OCI-LY7 (cell line): ENCODE data around the gene KLHL24. TPM values are rescaled to one million over a fixed set of nuclear protein-coding genes. Genes with fewer than 3 reads are reported as not detected.
A peak's percentile ranks its signal among the peaks of the same experiment; 100 is the strongest.

Experiments used
- BruUV-seq: library from RNA; stranded (reverse); fragments of 400-500 nt; replicated peaks from 2 replicates; lab custom pipeline; 2021; lab: Mats Ljungman, UMichigan
- CTCF ChIA-PET: fragments of 300-600 bp; sonication (Branson Sonifier 250); formaldehyde crosslinking; loops from one replicate; lab custom pipeline; 2022; ENCODE audit warnings: antibody characterized with exemption; ENCODE audit not compliant: unreplicated experiment; lab: Charles Lee
- POLR2A ChIA-PET: fragments of 300-600 bp; sonication (Branson Sonifier 250); formaldehyde crosslinking; loops from one replicate; lab custom pipeline; 2022; ENCODE audit warnings: antibody characterized with exemption; lab: Charles Lee
- DNase-seq: peaks from one replicate; pipeline ENCODE4 v3.0.0-alpha.2; 2015; ENCODE audit warnings: low spot score
- H2AFZ ChIP-seq: fragments of 200-600 bp; sonication (generic), shearing (Covaris generic); 2 replicates; pipeline ENCODE4 v1.6.1; 2014; ENCODE audit warnings: mild to moderate bottlenecking, antibody characterized with exemption, low read length, moderate library complexity
- H3K27ac ChIP-seq: fragments of 200-600 bp; sonication (generic); 2 replicates; pipeline ENCODE4 v1.5.1; 2014; ENCODE audit warnings: mixed run types, low read depth, mild to moderate bottlenecking, moderate library complexity, low read length, inconsistent platforms; ENCODE audit not compliant: poor library complexity, severe bottlenecking
- H3K36me3 ChIP-seq: fragments of 200-600 bp; sonication (generic); 2 replicates; pipeline ENCODE4 v1.6.1; 2014; ENCODE audit warnings: mild to moderate bottlenecking, antibody characterized with exemption, low read length, moderate library complexity, mixed read lengths; ENCODE audit not compliant: insufficient read depth
- H3K4me1 ChIP-seq: fragments of 200-600 bp; sonication (generic); 2 replicates; pipeline ENCODE4 v1.5.1; 2014; ENCODE audit warnings: mild to moderate bottlenecking, low read length; ENCODE audit not compliant: insufficient read depth, poor library complexity, severe bottlenecking
- H3K4me2 ChIP-seq: fragments of 200-600 bp; sonication (generic); 2 replicates; pipeline ENCODE4 v1.6.1; 2014; ENCODE audit warnings: mild to moderate bottlenecking, low read length
- H3K4me3 ChIP-seq: fragments of 200-600 bp; sonication (generic); 2 replicates; pipeline ENCODE4 v1.5.1; 2014; ENCODE audit warnings: mild to moderate bottlenecking, low read depth, low read length; ENCODE audit not compliant: poor library complexity, severe bottlenecking
- H3K79me2 ChIP-seq: fragments of 200-600 bp; sonication (generic); 2 replicates; pipeline ENCODE4 v1.6.1; 2016; ENCODE audit warnings: low read depth, mild to moderate bottlenecking, low read length, moderate library complexity, mixed read lengths; ENCODE audit not compliant: insufficient read depth
- H3K9me2 ChIP-seq: fragments of 200-600 bp; sonication (generic); 2 replicates; pipeline ENCODE4 v1.6.1; 2016; ENCODE audit warnings: mild to moderate bottlenecking, low read length, mixed read lengths; ENCODE audit not compliant: insufficient read depth
- H3K9me3 ChIP-seq: fragments of 200-600 bp; sonication (generic); 2 replicates; pipeline ENCODE4 v1.6.1; 2014; ENCODE audit warnings: mild to moderate bottlenecking, mixed run types, low read length, mixed read lengths
- H4K20me1 ChIP-seq: fragments of 200-600 bp; sonication (generic); 2 replicates; pipeline ENCODE4 v1.6.1; 2014; ENCODE audit warnings: mild to moderate bottlenecking, antibody characterized with exemption, low read length, moderate library complexity, mixed read lengths; ENCODE audit not compliant: insufficient read depth
- CTCF ChIP-seq: fragments of 200-600 bp; sonication (generic); conservative IDR thresholded peaks from 2 replicates; pipeline ENCODE4 v1.5.1; 2014; ENCODE audit warnings: mild to moderate bottlenecking, antibody characterized with exemption, low read length, moderate library complexity, mixed read lengths
- EZH2phosphoT487 ChIP-seq: fragments of 200-600 bp; sonication (generic); IDR thresholded peaks from 2 replicates; pipeline ENCODE4 v1.6.1; 2018; ENCODE audit warnings: low read depth, borderline replicate concordance, mild to moderate bottlenecking, mixed run types, antibody characterized with exemption, low read length, moderate library complexity, mixed read lengths
- intact Hi-C: fragments of 100-400 bp; cut with micrococcal nuclease; formaldehyde crosslinking; loops from one replicate; pipeline ENCODE4 v1.10.0; 2022; ENCODE audit not compliant: unreplicated experiment
- total RNA-seq, 2 experiments: library from RNA; depleted of rRNA in 1 of 2; stranded (reverse); fragments of >200 nt in 1 of 2; shearing (Covaris generic) in 1 of 2; gene quantifications; 2 replicates each; pipeline ENCODE4 v1.2.3, GENCODE V29; 2014 to 2022

KLHL24 gene
- total RNA-seq, 2 experiments from 2014 or later = 34.0 to 37.8 TPM

DNA sequence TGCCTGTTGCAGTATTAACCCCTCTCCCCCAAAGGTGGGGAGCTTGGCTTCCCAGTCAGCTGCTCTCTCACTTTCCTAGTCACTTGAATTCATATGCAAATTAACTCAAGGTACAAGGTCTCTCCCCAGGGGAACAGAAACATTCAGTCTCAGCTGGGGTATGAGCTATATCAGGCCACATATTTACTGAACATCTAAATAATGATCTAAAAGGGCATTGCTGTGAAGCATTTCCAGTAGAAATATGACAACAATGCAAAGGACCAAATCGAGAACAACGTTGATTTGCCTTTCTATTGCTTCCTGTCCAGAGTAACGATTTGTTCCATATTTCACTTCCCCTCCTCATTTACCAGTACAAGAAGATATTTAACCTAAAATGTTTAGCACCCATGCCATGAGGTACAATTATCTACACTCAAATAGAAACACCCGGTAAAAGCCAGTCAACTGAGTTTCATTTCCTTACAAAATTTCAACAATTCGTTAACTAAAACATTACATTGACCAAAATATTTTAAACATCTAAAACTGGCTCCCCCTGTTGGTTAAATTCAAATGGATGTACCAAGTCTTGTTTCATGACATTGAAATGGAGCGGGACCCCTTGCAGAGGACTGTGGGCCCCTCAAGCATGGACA, 43.4 kb upstream of the KLHL24 start:
- H3K27ac ChIP-seq = peak overlapping the region; percentile 98
- H3K4me1 ChIP-seq = peaks cover 84% of the 10 kb centered on the region
- intact Hi-C loops = loop anchor here (1.0 to 2.0 kb wide), 5 partner anchors 19 to 107 kb away; no protein-coding TSS in a partner anchor
- peak; percentile 95 for DNase-seq
- no peaks in the 10 kb centered on the region for H3K9me2 ChIP-seq
- BruUV-seq = no TSS peak
- peak overlapping the region; percentile 65; the same call in 1 of the 2 replicates for H2AFZ ChIP-seq
- H3K9me3 ChIP-seq = peaks cover 17% of the 10 kb centered on the region; the same call in 1 of the 2 replicates
- peak overlapping the region; percentile 57 for H3K4me3 ChIP-seq
- CTCF ChIA-PET = interaction anchor here (0.5 to 4.4 kb wide), 7 partner anchors 13 to 79 kb away, joined by 3 to 50 read pairs (median 6); no protein-coding TSS in a partner anchor
- peak overlapping the region; percentile 91 for H3K4me2 ChIP-seq
- TF ChIP-seq CTCF (peak; percentile 90), EZH2phosphoT487 (no peak)
- POLR2A ChIA-PET = interaction anchor here (0.5 to 12.0 kb wide), 29 partner anchors 13 to 292 kb away, joined by 3 to 265 read pairs (median 4); partner anchors contain the start of genes KLHL24, KLHL6, PARL and YEATS2
- 0 out of 2 replicates have a peak, but pooled peaks cover 4% of the 10 kb centered on the region for H3K79me2 ChIP-seq
- H3K36me3 ChIP-seq = no peaks in the 10 kb centered on the region; the same call in 1 of the 2 replicates
- H4K20me1 ChIP-seq = no peaks in the 10 kb centered on the region

DNA sequence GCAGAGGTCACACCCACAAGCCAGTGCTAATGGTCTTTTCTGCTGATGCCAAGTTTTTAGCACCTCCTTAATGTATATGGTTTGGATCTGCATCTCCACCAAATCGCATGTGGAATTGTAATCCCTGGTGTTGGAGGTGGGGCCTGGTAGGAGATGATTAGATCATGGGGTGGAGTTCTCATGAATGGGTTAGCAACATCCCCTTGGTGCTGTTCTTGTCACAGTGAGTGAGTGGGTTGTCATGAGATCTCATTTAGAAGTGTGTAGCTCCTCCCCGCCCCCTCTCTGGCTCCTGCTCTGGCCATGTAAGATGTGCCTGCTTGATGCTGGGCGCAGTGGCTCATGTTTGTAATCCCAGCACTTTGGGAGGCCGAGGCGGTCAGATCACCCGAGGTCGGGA, 42.6 kb upstream of the KLHL24 start:
- no TSS peak for BruUV-seq
- POLR2A ChIA-PET = interaction anchor here (0.7 to 12.0 kb wide), 15 partner anchors 14 to 155 kb away, joined by 3 to 265 read pairs (median 5); partner anchors contain the start of gene KLHL24

More for the DNA sequence above, 42.6 kb upstream of the KLHL24 start:
- Histone ChIP-seq H3K36me3 (no peaks in the 10 kb centered on the region; the same call in 1 of the 2 replicates), H3K9me3 (peaks cover 23% of the 10 kb centered on the region; the same call in 1 of the 2 replicates), H2AFZ (peak overlapping the region; percentile 65; the same call in 1 of the 2 replicates), H3K4me1 (peaks cover 76% of the 10 kb centered on the region), H3K9me2 (no peaks in the 10 kb centered on the region), H4K20me1 (no peaks in the 10 kb centered on the region), H3K79me2 (0 out of 2 replicates have a peak, but pooled peaks cover 4% of the 10 kb centered on the region), H3K27ac (peak overlapping the region; percentile 98), H3K4me3 (peak overlapping the region; percentile 57), H3K4me2 (peak overlapping the region; percentile 91)
- intact Hi-C loops = loop anchor here (1.0 to 2.0 kb wide), 4 partner anchors 41 to 106 kb away; no protein-coding TSS in a partner anchor
- peak; percentile 66 for DNase-seq
- CTCF ChIA-PET = interaction anchor here (2.1 to 4.4 kb wide), 3 partner anchors 13 to 33 kb away, joined by 6 to 50 read pairs (median 16); no protein-coding TSS in a partner anchor
- TF ChIP-seq CTCF (no peak), EZH2phosphoT487 (no peak)
